Parathyroid adenoma (tissue), 2 donors: ENCODE measurements around the gene PDIA6.

ENCODE experiments used
- H2AFZ ChIP-seq: fragments of 300-600 bp; sonication (generic); one replicate; pipeline ENCODE4 v1.7.0; 2017; ENCODE audit warnings: antibody characterized with exemption, mild to moderate bottlenecking
- H3K27ac ChIP-seq: fragments of 300-600 bp; sonication (generic); one replicate; pipeline ENCODE4 v1.7.0; 2017
- H3K27me3 ChIP-seq: fragments of 300-600 bp; sonication (generic); one replicate; pipeline ENCODE4 v1.7.0; 2017; ENCODE audit warnings: low read length; ENCODE audit not compliant: control insufficient read depth, insufficient read depth
- H3K36me3 ChIP-seq: fragments of 300-600 bp; sonication (generic); one replicate; pipeline ENCODE4 v1.7.0; 2017; ENCODE audit warnings: low read length; ENCODE audit not compliant: control insufficient read depth, insufficient read depth
- H3K4me1 ChIP-seq: fragments of 300-600 bp; sonication (generic); one replicate; pipeline ENCODE4 v1.7.0; 2017; ENCODE audit warnings: control low read depth
- H3K4me2 ChIP-seq: fragments of 300-600 bp; sonication (generic); one replicate; pipeline ENCODE4 v1.7.0; 2017; ENCODE audit warnings: low read length
- H3K4me3 ChIP-seq: fragments of 300-600 bp; sonication (generic); one replicate; pipeline ENCODE4 v1.7.0; 2017; ENCODE audit warnings: low read depth, low read length
- H3K79me2 ChIP-seq: fragments of 300-600 bp; sonication (generic); one replicate; pipeline ENCODE4 v1.7.0; 2017; ENCODE audit warnings: control low read depth
- H3K9ac ChIP-seq: fragments of 300-600 bp; sonication (generic); one replicate; pipeline ENCODE4 v1.7.0; 2017; ENCODE audit warnings: mild to moderate bottlenecking
- H3K9me3 ChIP-seq: fragments of 300-600 bp; sonication (generic); one replicate; pipeline ENCODE4 v1.7.0; 2017; ENCODE audit warnings: low read length; ENCODE audit not compliant: control insufficient read depth
- TF ChIP-seq, protein P1 (sequence below): fragments of 300-600 bp; sonication (generic); IDR thresholded peaks from one replicate; pipeline ENCODE4 v1.7.0; 2017; ENCODE audit warnings: antibody characterized with exemption, mild to moderate bottlenecking
- donor health status: primary hyperparathyroidism.

PDIA6 gene

DNA sequence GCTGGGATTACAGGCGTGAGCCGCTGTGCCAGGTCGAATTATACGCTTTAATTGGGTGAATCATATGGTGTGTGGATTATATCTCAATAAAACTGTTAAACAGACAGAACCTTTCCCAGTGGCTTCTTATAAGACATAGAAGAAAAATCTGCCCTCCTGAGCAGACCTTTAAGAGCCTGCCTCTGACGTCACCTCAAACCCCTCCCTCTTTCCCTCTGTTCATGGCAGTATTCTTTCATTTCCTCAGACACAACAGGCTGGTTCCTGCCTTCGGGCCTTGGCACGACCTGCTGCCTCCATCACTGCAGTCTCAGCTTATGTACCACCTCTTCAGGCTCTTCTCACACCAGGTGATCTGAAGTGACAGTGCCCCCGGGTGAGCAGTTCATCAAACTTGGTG is 14.0 kb upstream of the PDIA6 start:
- TF ChIP-seq, protein P1, sequence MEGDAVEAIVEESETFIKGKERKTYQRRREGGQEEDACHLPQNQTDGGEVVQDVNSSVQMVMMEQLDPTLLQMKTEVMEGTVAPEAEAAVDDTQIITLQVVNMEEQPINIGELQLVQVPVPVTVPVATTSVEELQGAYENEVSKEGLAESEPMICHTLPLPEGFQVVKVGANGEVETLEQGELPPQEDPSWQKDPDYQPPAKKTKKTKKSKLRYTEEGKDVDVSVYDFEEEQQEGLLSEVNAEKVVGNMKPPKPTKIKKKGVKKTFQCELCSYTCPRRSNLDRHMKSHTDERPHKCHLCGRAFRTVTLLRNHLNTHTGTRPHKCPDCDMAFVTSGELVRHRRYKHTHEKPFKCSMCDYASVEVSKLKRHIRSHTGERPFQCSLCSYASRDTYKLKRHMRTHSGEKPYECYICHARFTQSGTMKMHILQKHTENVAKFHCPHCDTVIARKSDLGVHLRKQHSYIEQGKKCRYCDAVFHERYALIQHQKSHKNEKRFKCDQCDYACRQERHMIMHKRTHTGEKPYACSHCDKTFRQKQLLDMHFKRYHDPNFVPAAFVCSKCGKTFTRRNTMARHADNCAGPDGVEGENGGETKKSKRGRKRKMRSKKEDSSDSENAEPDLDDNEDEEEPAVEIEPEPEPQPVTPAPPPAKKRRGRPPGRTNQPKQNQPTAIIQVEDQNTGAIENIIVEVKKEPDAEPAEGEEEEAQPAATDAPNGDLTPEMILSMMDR, result no peak
- H3K27me3 ChIP-seq, result no peaks in the 10 kb centered on the region
- H3K4me1 ChIP-seq, result no peaks in the 10 kb centered on the region
- no peaks in the 10 kb centered on the region for H3K79me2 ChIP-seq
- no peaks in the 10 kb centered on the region for H3K9me3 ChIP-seq
- H3K27ac ChIP-seq, result no peak overlapping the region
- no peak overlapping the region for H3K9ac ChIP-seq
- no peak overlapping the region for H3K4me3 ChIP-seq
- no peak overlapping the region for H3K4me2 ChIP-seq
- H2AFZ ChIP-seq, result no peak overlapping the region
- no peaks in the 10 kb centered on the region for H3K36me3 ChIP-seq

DNA sequence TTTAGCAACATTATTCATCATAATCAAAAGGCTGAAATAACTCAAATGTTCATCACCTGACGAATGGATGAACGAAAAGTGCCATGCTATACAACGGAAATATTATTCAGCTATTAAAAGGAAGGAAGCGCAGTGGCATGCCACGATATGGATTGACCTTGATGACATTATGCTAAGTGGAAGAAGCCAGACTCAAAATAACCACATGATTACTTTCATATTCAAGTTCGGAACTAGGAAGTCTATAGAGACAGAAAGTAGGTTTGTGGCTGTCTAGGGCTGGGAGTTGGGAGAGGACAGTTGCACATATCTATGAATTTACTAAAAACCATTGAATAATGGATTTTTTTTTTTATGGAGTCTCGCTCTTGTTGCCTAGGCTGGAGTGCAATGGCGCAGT is 13.4 kb upstream of the PDIA6 start:
- no peak overlapping the region for H2AFZ ChIP-seq
- TF ChIP-seq, protein P1, result no peak
- no peak overlapping the region for H3K27ac ChIP-seq
- H3K9me3 ChIP-seq, result no peaks in the 10 kb centered on the region
- no peak overlapping the region for H3K4me3 ChIP-seq
- H3K27me3 ChIP-seq, result no peaks in the 10 kb centered on the region
- H3K36me3 ChIP-seq, result no peaks in the 10 kb centered on the region
- no peak overlapping the region for H3K4me2 ChIP-seq
- no peak overlapping the region for H3K9ac ChIP-seq
- no peaks in the 10 kb centered on the region for H3K4me1 ChIP-seq
- H3K79me2 ChIP-seq, result no peaks in the 10 kb centered on the region

DNA sequence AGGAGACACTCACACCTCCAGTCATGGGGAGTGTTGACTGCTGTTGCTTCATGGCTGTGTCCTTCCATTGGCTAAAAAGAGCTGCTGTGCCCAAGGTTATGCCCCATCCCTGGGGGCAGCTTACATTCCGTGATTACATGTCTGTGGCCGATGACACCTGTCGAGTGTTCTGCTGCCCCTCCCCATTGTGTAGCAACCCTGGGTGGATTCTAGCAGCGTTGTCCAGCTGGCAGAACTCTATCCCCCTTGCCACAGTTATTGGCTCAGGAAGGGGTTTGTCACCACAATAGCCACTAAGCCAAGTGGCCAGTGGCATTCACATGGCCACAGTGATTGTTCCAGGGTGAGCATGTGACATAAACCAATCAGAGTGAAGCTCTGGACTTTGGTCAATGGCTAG is 11.6 kb upstream of the PDIA6 start:
- Histone ChIP-seq H2AFZ (no peak overlapping the region), H3K4me1 (no peaks in the 10 kb centered on the region), H3K79me2 (no peaks in the 10 kb centered on the region), H3K27ac (no peak overlapping the region), H3K4me2 (no peak overlapping the region), H3K9ac (no peak overlapping the region), H3K9me3 (no peaks in the 10 kb centered on the region), H3K4me3 (no peak overlapping the region), H3K27me3 (no peaks in the 10 kb centered on the region), H3K36me3 (no peaks in the 10 kb centered on the region)
- TF ChIP-seq, protein P1, result no peak

DNA sequence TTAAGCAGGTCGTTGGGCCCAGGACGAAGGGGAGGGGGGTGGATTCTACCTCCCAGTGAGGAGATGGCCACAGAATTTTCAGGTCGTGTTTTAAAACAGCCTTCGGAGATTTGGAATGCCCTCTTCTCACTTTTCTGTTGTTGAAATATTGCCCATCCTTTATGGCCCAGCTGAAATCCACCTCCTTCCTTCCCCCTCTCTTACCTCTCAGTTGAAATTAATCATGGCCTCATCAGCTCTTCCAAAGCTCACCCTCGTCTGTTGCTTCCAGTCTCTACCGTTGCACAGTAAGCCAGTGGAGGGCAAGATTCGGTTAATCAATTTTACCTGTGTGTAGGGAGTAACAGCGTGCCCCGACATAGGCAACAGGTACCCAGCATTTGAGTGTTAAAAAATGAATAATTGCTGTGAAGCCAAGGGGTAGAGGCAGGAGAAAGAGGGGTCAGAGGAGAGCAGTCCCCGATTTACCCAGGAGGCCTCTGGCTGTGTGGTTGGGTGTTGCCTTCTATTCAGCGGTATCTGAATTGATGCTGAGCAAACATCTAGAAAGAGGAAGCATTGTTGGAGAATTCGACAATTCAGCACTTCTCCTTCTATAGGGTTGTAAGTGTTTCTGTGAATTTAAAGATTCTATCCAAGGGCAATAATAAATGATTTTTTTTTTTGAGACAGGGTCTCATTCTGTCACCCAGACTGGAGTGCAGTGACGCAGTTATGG is 8.6 kb upstream of the PDIA6 start:
- H3K4me1 ChIP-seq, result no peaks in the 10 kb centered on the region
- no peak overlapping the region for H3K4me2 ChIP-seq
- no peaks in the 10 kb centered on the region for H3K36me3 ChIP-seq
- TF ChIP-seq, protein P1, result no peak
- no peak overlapping the region for H3K9ac ChIP-seq
- no peak overlapping the region for H3K4me3 ChIP-seq
- H3K27me3 ChIP-seq, result no peaks in the 10 kb centered on the region
- H3K79me2 ChIP-seq, result no peaks in the 10 kb centered on the region
- H2AFZ ChIP-seq, result no peak overlapping the region
- no peak overlapping the region for H3K27ac ChIP-seq
- H3K9me3 ChIP-seq, result no peaks in the 10 kb centered on the region

DNA sequence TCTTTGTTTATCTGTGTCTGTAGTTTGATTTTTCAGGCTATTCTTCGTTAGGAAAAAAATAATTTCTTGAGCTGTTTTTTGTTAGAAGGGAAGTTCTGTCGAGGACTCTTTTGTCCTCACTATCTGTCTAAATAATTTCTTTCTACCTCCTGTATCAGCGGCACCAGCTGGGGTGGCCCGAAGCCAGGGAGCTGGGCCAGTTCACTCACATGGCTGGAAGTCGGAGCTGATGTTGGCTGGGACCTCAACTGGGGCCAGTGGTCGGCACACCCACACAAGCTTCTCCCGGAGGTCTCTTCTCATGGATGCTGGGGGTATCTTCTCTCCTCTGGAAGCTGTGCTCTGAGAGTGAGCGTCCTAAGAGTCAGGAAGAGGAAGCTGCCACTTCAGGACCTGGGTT is 8.0 kb upstream of the PDIA6 start:
- Histone ChIP-seq H3K4me2 (no peak overlapping the region), H3K4me1 (no peaks in the 10 kb centered on the region), H3K27me3 (no peaks in the 10 kb centered on the region), H2AFZ (no peak overlapping the region), H3K9me3 (no peaks in the 10 kb centered on the region), H3K9ac (no peak overlapping the region), H3K4me3 (no peak overlapping the region), H3K27ac (no peak overlapping the region), H3K36me3 (no peaks in the 10 kb centered on the region), H3K79me2 (no peaks in the 10 kb centered on the region)
- TF ChIP-seq, protein P1, result no peak
